H1 (cell line): ENCODE results near the gene POLR2L. TPM values are rescaled to one million over a fixed set of nuclear protein-coding genes. Genes with fewer than 3 reads are reported as not detected.

Source experiments
- CTCF ChIA-PET: fragments of 300-600 bp; sonication (Branson Sonifier 250); formaldehyde crosslinking; loops from one replicate; lab custom pipeline; 2021; ENCODE audit not compliant: partially characterized antibody; lab: Charles Lee
- POLR2A ChIA-PET: fragments of 300-600 bp; sonication (Branson Sonifier 250); formaldehyde crosslinking; loops from one replicate; lab custom pipeline; 2021; ENCODE audit warnings: inconsistent platforms; ENCODE audit not compliant: partially characterized antibody; lab: Charles Lee
- DNase-seq, 2 experiments: peaks; one replicate each; pipeline versions ENCODE4 v3.0.0 to v3.0.0-alpha.2; 2010 to 2022; ENCODE audit warnings: low spot score in 2 of 2, low read depth in 1 of 2, mixed read lengths in 1 of 2
- FAIRE-seq: peaks from 2 replicates; lab custom pipeline; 2011; peaks lifted over from hg19 to GRCh38; lab: Jason Lieb, UNC
- H2AFZ ChIP-seq: 2 replicates; pipeline ENCODE4 v1.8.1; 2012; ENCODE audit warnings: low read length, inconsistent platforms
- H2AK5ac ChIP-seq: 2 replicates; pipeline ENCODE4 v1.6.1; 2013; ENCODE audit warnings: low read depth, low read length
- H2BK120ac ChIP-seq: replicated peaks from 2 replicates; pipeline ENCODE3; 2013; ENCODE audit warnings: low read depth, low read length, inconsistent platforms
- H2BK12ac ChIP-seq: 2 replicates; pipeline ENCODE4 v1.6.1; 2013; ENCODE audit warnings: low read depth, low read length
- H2BK15ac ChIP-seq: 2 replicates; pipeline ENCODE4 v1.6.1; 2013; ENCODE audit warnings: low read length
- H2BK20ac ChIP-seq: 2 replicates; pipeline ENCODE4 v1.6.1; 2013; ENCODE audit warnings: low read length
- H2BK5ac ChIP-seq: 2 replicates; pipeline ENCODE4 v1.6.1; 2013; ENCODE audit warnings: low read depth, low read length
- H3K14ac ChIP-seq: 2 replicates; pipeline ENCODE4 v1.6.1; 2013; ENCODE audit warnings: inconsistent platforms; ENCODE audit not compliant: insufficient read length
- H3K18ac ChIP-seq: 2 replicates; pipeline ENCODE4 v1.6.1; 2013; ENCODE audit warnings: low read length; ENCODE audit errors: extremely low read depth
- H3K23ac ChIP-seq: 2 replicates; pipeline ENCODE4 v1.6.1; 2013; ENCODE audit warnings: inconsistent platforms; ENCODE audit not compliant: insufficient read length
- H3K23me2 ChIP-seq: 2 replicates; pipeline ENCODE4 v1.6.1; 2013; ENCODE audit warnings: low read depth, low read length
- H3K27ac ChIP-seq: 2 replicates; pipeline ENCODE4 v1.6.1; 2011; ENCODE audit warnings: low read depth, low read length, inconsistent platforms
- H3K27me3 ChIP-seq, 4 experiments: replicated peaks in 1 of 4; 1 replicate in 1 of 4; 2 replicates in 3 of 4; pipeline versions ENCODE4 v1.6.1 to v1.8.1; 2011 to 2013; ENCODE audit warnings: low read length in 3 of 4, mild to moderate bottlenecking in 3 of 4, inconsistent platforms in 2 of 4, mixed read lengths in 2 of 4, moderate library complexity in 1 of 4; ENCODE audit not compliant: control insufficient read depth in 3 of 4, insufficient read depth in 3 of 4; ENCODE audit errors: extremely low read depth in 1 of 4
- H3K36me3 ChIP-seq, 4 experiments: 2 replicates each; pipeline versions ENCODE4 v1.6.1 to v1.8.1; 2011 to 2013; ENCODE audit warnings: mild to moderate bottlenecking in 4 of 4, low read length in 3 of 4, moderate library complexity in 2 of 4, control low read depth in 1 of 4, inconsistent platforms in 1 of 4; ENCODE audit not compliant: insufficient read depth in 4 of 4, control insufficient read depth in 2 of 4
- H3K4ac ChIP-seq: replicated peaks from 2 replicates; pipeline ENCODE3; 2013; ENCODE audit warnings: low read length, low read depth, mixed read lengths, inconsistent platforms; ENCODE audit not compliant: insufficient read length
- H3K4me1 ChIP-seq, 4 experiments: replicated peaks in 1 of 4; 1 replicate in 1 of 4; 2 replicates in 3 of 4; pipeline versions ENCODE4 v1.6.1 to v1.8.1; 2011 to 2013; ENCODE audit warnings: low read length in 3 of 4, inconsistent platforms in 2 of 4, mixed read lengths in 1 of 4; ENCODE audit not compliant: insufficient read depth in 4 of 4, control insufficient read depth in 3 of 4
- H3K4me2 ChIP-seq, 2 experiments: 2 replicates each; pipeline versions ENCODE4 v1.6.1 to v1.8.1; 2011 to 2013; ENCODE audit warnings: low read depth in 2 of 2, low read length in 2 of 2, control low read depth in 1 of 2, inconsistent platforms in 1 of 2, mild to moderate bottlenecking in 1 of 2; ENCODE audit not compliant: insufficient read depth in 1 of 2
- H3K4me3 ChIP-seq, 4 experiments: fragments of 200-600, 300-600 bp in 1 of 4; sonication (generic), shearing (Covaris generic), sonication (Bioruptor Twin) in 1 of 4; 2 replicates each; pipeline versions ENCODE4 v1.5.1 to v1.8.1; 2011 to 2016; ENCODE audit warnings: low read length in 4 of 4, low read depth in 3 of 4, control low read depth in 2 of 4, inconsistent platforms in 2 of 4, mild to moderate bottlenecking in 2 of 4, mixed read lengths in 1 of 4, moderate library complexity in 1 of 4; ENCODE audit not compliant: insufficient read depth in 2 of 4; ENCODE audit errors: extremely low read depth in 1 of 4
- H3K56ac ChIP-seq: replicated peaks from 2 replicates; pipeline ENCODE3; 2013; ENCODE audit warnings: low read depth, mild to moderate bottlenecking, mixed read lengths, low read length, inconsistent platforms; ENCODE audit not compliant: insufficient read length
- H3K79me1 ChIP-seq: 2 replicates; pipeline ENCODE4 v1.6.1; 2013; ENCODE audit warnings: low read depth, low read length, control low read depth
- H3K79me2 ChIP-seq, 2 experiments: 2 replicates each; pipeline versions ENCODE4 v1.6.1 to v1.8.1; 2012 to 2013; ENCODE audit warnings: low read length in 2 of 2, mild to moderate bottlenecking in 2 of 2, inconsistent platforms in 1 of 2; ENCODE audit not compliant: insufficient read depth in 2 of 2, control insufficient read depth in 1 of 2
- H3K9ac ChIP-seq, 4 experiments: replicated peaks in 1 of 4; 1 replicate in 1 of 4; 2 replicates in 3 of 4; pipeline versions ENCODE4 v1.6.1 to v1.8.1; 2011 to 2013; ENCODE audit warnings: low read depth in 3 of 4, low read length in 3 of 4, control low read depth in 2 of 4, mild to moderate bottlenecking in 2 of 4, moderate library complexity in 2 of 4, inconsistent platforms in 1 of 4; ENCODE audit errors: extremely low read depth in 1 of 4
- H3K9me3 ChIP-seq, 2 experiments: 2 replicates each; pipeline versions ENCODE4 v1.6.1 to v1.8.1; 2012 to 2013; ENCODE audit warnings: mild to moderate bottlenecking in 2 of 2, moderate library complexity in 2 of 2, control low read depth in 1 of 2, inconsistent platforms in 1 of 2, low read depth in 1 of 2, low read length in 1 of 2, mixed read lengths in 1 of 2; ENCODE audit not compliant: insufficient read depth in 2 of 2
- H4K20me1 ChIP-seq, 2 experiments: replicated peaks in 1 of 2; 2 replicates each; pipeline versions ENCODE3 to v1.8.1; 2011 to 2013; ENCODE audit warnings: inconsistent platforms in 2 of 2, low read length in 2 of 2, mild to moderate bottlenecking in 1 of 2; ENCODE audit not compliant: insufficient read depth in 2 of 2, control insufficient read depth in 1 of 2
- H4K5ac ChIP-seq: 2 replicates; pipeline ENCODE4 v1.6.1; 2013; ENCODE audit warnings: low read length, low read depth, mixed read lengths, inconsistent platforms; ENCODE audit not compliant: insufficient read length
- H4K8ac ChIP-seq: 2 replicates; pipeline ENCODE4 v1.8.0; 2013; ENCODE audit warnings: mild to moderate bottlenecking, moderate library complexity, low read length, inconsistent platforms; ENCODE audit not compliant: insufficient read depth; ENCODE audit errors: extremely low read depth
- H4K91ac ChIP-seq: replicated peaks from 2 replicates; pipeline ENCODE3; 2013; ENCODE audit warnings: low read length, mixed read lengths, inconsistent platforms; ENCODE audit not compliant: insufficient read length
- SIX5 ChIP-seq: IDR thresholded peaks from 2 replicates; pipeline ENCODE4 v1.6.1; 2011; ENCODE audit warnings: mild to moderate bottlenecking, low read depth, low read length
- TEAD4 ChIP-seq: IDR thresholded peaks from 2 replicates; pipeline ENCODE4 v1.6.1; 2012; ENCODE audit warnings: low read depth, low read length, inconsistent platforms, mixed read lengths
- WGBS, 2 experiments: shearing (Covaris generic) in 1 of 2; methylation state at CpG; one replicate each; pipeline versions ENCODE4 v1.1.6 to v1.1.7; 2013 to 2015; ENCODE audit warnings: low lambda C conversion rate in 2 of 2, mixed read lengths in 2 of 2, inconsistent platforms in 1 of 2, low coverage in 1 of 2, missing lambda C conversion rate in 1 of 2; ENCODE audit not compliant: insufficient replicate concordance in 2 of 2, insufficient coverage in 1 of 2, insufficient read length in 1 of 2; ENCODE audit errors: extremely low coverage in 1 of 2, missing lambda C conversion rate in 1 of 2; 5-methylcytosine and 5-hydroxymethylcytosine counted together
- polyA plus RNA-seq, 7 experiments: library from polyadenylated mRNA; depleted of rRNA in 3 of 7; stranded (reverse) in 5 of 7; unstranded in 2 of 7; fragments of >200 nt in 5 of 7; fragments of 200-250 nt in 2 of 7; gene quantifications; 1 replicate in 5 of 7; 2 replicates in 1 of 7; 4 replicates in 1 of 7; pipeline versions ENCODE4 v1.2.1 to v1.2.3, GENCODE V29; 2011 to 2013; ENCODE audit warnings: missing spikeins in 2 of 7, mixed read lengths in 2 of 7
- total RNA-seq: library from RNA; stranded (reverse); fragmentation: NEBNext Ultra II Directional; extraction: Animal tissue kit (Norgen Biotek cat#: 25700); gene quantifications from 2 replicates; pipeline ENCODE4 v1.2.1, GENCODE V29; 2021

POLR2L gene
- total and polyA plus RNA-seq, 2 of the 8 experiments (the other 6 are each of a cell fraction or from before 2014, with no cell fraction given), result 140 to 151 TPM

- H3K27me3 ChIP-seq, result no peaks in the 10 kb centered on the region; a peak in 1 of 7 replicates
- 0 out of 2 replicates have a peak overlapping the region, but pooled peaks have one; percentile 67 for H2BK5ac ChIP-seq
- H3K9ac ChIP-seq, result no peak overlapping the region
- H3K27ac ChIP-seq, result no peak overlapping the region
- H4K91ac ChIP-seq, result no peak overlapping the region
- no peak overlapping the region for H4K8ac ChIP-seq
- no peak overlapping the region for H3K14ac ChIP-seq
- CTCF ChIA-PET, result interaction anchor here (0.8 to 2.7 kb wide), 6 partner anchors 13 to 75 kb away, joined by 3 to 7 read pairs (median 3); partner anchors contain the start of gene CEND1
- FAIRE-seq (no peak), DNase-seq (no peak)
- peaks cover 0 to 8% (median 7%) of the 10 kb centered on the region in 4 experiments; a peak in 5 of 7 replicates for H3K4me1 ChIP-seq
- peaks cover 9% of the 10 kb centered on the region; the same call in 1 of the 2 replicates for H3K23me2 ChIP-seq
- no peak overlapping the region for H3K18ac ChIP-seq
- 0 out of 2 replicates have a peak overlapping the region, but pooled peaks have one; percentile 9 for H2BK12ac ChIP-seq
- H3K56ac ChIP-seq, result no peak overlapping the region
- no peak overlapping the region for H2BK20ac ChIP-seq
- H3K36me3 ChIP-seq, result peaks cover 3 to 30% (median 6%) of the 10 kb centered on the region in 4 experiments; a peak in 5 of 8 replicates
- TF ChIP-seq TEAD4 (no peak), SIX5 (no peak)
- H2BK15ac ChIP-seq, result no peak overlapping the region
- WGBS, 2 experiments, result 95% methylated on average over 27 of the region's 28 CpGs; no CpG with 5 or more reads in 1 of the 2 experiments
- no peak overlapping the region for H4K5ac ChIP-seq
- peak overlapping the region in 1 of 2 experiments; percentile 67; a peak in 1 of 4 replicates for H3K4me2 ChIP-seq
- no peak overlapping the region for H3K4me3 ChIP-seq
- H2BK120ac ChIP-seq, result no peak overlapping the region
- no peak overlapping the region for H3K4ac ChIP-seq
- POLR2A ChIA-PET, result interaction anchor here (0.6 to 53.0 kb wide), 6 partner anchors 8 to 158 kb away, joined by 3 to 1917 read pairs (median 8); partner anchors contain the start of genes CD151, CEND1, CRACR2B and PNPLA2
- H3K79me1 ChIP-seq, result peaks cover 2% of the 10 kb centered on the region; the same call in 1 of the 2 replicates
- peaks cover 0 to 8% of the 10 kb centered on the region in 2 experiments for H4K20me1 ChIP-seq
- H3K79me2 ChIP-seq, result no peaks in the 10 kb centered on the region; a peak in 1 of 4 replicates
- no peak overlapping the region for H2AFZ ChIP-seq
- no peaks in the 10 kb centered on the region for H3K9me3 ChIP-seq
- H3K23ac ChIP-seq, result no peak overlapping the region
- H2AK5ac ChIP-seq, result no peak overlapping the region
Measured at GRCh38 chr11:802693-803466, 39.4 kb downstream of the POLR2L start.
